GM19468 (cell line): ENCODE measurements around the gene LRRC7.

Experiments used
- ATAC-seq: cut with Tn5 transposase; IDR thresholded peaks from one replicate; pipeline ENCODE4 v1.9.1; 2021; ENCODE audit warnings: mild to moderate bottlenecking, moderate library complexity, moderate number of reproducible peaks; ENCODE audit not compliant: unreplicated experiment; ENCODE audit errors: extremely low read depth

LRRC7 gene

DNA sequence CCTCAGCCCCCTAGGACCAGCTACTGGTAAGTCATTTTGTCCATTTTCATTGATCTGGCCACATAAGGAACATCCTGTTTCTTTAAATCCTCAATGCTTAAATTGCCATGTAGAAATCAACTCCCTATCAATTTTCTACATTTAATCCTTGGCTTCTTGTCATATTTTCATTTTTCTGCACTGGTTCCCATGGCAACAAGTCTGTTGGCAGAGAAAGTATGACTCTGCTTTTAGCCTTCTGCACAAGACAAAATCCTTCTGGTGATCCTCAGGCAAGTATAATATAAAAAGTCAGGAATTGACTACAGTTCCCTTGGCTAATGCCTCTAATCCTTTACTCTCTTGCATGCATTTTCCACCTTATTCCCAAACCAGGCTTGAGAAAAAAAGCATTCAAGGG lies 572.6 kb downstream of the LRRC7 start:
- ATAC-seq: no peak

DNA sequence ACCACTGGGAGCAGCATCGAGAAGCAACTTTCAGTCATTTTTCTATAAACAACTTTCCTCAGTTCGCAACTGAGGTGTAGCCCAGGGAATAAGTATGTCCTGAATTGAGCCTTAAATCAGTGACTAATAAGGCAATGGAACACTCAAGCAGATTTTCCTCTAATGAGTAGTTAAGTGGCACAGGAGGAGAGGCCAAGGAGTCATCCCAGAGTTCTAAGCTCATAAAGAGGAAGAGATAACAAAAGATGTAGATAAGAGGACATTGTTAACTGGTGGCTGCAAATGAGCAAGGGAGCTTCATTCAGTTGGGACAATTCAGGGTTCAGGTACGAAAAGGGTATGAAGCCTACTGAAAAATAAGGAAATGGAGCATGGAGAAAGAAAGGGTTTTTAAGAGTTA lies 573.2 kb downstream of the LRRC7 start:
- ATAC-seq: no peak

DNA sequence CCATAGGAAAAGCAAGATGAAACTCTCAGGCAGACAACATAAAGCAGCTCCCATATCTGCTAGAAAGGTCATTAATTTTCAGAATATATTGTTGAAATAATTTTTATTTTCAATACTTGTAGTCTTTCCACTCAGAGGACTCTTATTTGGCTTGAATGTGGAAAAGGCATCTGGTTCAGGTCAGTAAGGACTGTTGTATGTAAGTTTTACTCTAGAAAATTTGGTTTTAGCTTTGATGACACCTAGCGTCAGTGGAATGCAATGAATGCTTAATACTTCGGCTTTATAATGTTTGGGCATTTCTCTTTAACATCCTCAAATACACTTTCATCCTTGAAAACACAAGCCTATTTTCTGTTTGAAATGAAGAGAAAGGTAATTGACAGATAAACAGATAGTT lies 574.4 kb downstream of the LRRC7 start:
- ATAC-seq: no peak

DNA sequence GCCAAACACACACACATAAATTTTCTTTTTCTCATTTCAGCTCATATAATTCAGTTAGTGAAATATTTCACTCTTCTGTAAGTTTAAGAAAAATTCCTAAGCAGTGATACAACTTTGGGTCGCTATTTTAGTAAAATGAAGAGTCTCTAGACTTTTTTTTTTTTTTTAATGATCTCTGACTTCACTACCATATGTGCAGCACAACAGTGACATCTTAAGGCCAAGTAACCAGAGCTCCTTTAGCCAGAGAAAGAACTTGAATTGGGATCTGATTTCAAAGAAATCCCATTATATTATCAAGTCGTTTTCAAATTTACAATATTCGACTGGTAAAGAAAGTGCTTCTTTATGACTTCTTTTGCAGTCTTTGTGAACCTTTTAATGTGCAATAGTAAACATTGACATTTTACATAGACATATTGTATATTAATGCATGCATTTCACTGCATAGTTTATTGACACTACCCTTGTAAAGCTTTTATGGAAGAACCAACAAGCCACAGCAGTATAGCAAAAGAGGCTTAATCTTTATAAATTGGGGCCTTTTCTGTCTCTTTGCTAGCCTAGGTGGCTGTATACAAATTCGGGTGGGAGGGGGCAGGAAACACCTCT lies 575.4 kb downstream of the LRRC7 start:
- ATAC-seq: no peak

DNA sequence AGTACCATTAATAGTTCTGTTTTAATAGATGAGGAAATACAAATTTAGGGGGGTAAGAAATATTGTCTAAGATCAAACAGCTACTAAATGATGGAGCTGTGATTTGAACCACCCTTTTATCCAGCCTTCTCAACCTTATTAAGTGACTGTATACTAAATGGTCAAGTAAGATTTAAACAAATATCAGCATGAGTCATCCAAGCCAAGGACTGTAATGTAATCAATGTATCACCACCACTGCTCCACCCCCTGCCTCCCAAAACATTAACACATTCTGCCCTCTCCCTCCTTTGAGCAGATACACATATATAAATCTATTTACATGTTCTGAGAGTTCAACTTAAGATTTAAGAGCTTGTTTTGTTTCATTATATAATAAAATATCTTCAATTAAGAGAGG lies 578.8 kb downstream of the LRRC7 start:
- ATAC-seq: no peak

DNA sequence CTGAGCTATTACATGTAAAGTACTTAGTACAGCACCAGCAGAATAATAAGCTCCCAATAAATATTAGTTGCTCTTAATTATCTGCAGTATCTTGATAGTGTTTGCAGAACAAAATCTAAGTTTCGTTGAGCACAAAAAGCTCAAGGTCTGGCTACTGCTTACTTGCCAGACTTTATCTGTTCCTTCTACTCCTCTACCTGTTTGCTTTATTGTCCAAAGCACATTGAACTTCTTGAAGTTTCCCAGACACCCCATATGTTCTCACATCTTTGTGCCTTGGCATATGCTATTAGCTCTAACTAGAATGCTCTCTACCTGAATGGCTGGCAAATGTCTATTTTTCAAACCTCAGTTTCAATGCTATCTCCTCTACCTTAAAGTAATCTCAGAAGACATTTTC lies 582.7 kb downstream of the LRRC7 start:
- ATAC-seq: no peak

DNA sequence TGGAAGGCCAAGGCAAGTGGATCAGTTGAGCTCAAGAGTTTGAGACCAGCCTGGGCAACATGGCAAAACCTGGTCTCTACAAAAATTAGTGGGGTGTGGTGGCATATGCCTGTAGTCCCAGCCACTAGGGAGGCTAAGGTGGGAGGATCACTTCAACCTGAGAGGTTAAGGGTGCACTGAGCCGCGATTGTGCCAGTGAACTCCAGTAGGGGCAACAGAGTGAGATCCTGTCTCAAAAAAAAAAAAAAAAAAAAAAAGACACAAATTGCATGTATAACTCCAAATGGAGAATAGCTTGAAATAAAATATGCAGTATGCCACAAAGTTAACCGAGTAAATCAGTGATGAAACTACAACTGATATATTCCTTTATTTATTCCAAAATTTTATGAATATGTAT lies 586.0 kb downstream of the LRRC7 start:
- no peak for ATAC-seq

DNA sequence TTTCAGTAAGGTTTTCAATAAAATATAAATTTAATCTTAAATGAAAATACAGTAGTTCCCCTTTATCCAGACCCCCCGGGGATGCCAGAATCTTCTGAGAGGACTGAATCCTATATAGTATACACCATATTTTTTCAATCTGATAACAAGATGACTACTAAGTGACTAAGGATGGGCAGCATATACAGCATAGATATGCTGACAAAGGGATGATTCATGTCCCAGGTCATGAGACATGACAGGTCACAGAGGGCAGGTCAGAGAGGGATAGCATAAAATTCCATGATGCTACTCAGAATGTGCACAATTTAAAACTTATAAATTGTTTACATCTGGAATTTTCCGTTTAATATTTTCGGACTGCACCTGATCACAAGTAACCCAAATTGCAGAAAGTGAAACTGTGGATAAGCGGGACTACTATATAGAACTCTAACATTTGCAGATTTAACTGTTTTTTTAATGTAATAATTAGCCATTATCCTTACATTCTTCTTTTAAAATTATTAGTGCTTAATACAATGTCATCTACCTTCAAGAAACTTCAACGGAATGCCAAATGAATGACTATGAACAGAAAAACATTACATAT lies 588.9 kb downstream of the LRRC7 start:
- no peak for ATAC-seq

DNA sequence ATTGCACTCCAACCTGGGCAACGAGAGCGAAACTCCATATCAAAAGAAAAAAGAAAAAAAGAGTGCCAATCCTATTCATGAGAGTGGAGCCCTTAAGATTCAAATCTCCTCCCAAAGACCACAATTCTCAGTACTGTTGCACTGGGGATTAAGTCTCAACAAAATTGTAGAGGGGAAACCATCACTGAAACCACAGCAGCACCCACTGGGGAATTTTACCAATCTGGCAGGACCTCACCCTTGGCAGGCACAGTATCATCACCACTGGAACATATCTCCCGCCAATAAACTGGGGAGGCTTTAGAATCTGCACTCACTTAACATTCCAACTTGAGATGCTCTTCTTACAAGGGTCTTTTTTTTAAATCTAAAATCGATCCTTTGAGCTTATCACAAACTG lies 596.6 kb downstream of the LRRC7 start:
- ATAC-seq: no peak

DNA sequence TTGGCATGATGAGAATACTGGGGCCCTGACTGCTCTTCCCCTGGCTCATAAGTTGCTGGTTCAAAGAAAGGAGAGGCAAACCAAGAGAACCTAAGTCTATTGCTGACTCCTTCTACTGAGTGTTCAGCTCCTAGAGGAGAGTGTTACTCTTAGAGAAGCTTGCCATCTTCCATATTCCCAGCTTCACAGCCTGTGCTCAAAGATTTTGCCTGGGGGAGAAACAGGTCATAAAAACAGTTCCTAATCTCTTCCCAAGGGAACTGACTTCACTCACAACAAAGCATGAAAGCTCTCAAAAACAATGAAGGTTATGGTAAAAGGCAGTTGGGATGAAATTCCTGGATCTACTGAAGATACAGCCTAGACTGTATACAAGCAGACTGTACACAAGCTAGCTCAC lies 600.6 kb downstream of the LRRC7 start:
- no peak for ATAC-seq

DNA sequence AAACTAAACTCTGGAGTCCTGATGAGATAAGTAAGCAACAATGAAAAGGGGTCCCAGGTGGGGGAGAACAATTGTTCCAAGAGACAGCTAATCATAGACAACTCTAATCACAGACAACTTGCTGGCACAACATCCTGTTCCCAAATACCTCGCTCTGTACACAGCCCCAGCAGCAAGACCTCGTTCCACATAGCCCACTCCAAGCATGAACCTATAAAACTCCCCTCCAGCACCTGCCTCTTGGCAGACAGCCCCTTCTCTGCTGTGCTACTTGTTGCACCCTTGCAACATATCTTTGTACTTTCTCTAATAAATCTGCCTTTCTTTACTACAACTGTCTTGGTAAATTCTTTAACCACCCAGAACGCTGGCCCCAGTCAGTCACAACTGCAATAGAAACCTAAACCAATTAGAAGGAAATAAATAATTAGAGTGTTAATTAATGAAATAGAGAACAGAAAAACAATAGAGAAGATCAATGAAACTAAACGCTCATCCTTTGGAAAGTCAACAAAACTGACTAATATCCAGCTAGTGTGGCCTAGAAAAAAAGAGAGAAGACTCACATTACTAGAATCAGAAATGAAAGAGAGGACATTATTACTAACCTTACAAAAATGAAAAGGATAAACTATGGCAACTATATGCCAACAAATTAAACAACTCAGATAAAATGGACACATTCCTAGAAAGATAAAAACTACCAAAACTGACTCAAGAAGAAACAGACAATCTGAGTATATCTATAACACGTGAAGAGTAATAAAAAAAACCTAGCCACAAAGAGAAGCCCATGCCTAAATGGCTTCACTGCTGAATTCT lies 601.5 kb downstream of the LRRC7 start:
- no peak for ATAC-seq

DNA sequence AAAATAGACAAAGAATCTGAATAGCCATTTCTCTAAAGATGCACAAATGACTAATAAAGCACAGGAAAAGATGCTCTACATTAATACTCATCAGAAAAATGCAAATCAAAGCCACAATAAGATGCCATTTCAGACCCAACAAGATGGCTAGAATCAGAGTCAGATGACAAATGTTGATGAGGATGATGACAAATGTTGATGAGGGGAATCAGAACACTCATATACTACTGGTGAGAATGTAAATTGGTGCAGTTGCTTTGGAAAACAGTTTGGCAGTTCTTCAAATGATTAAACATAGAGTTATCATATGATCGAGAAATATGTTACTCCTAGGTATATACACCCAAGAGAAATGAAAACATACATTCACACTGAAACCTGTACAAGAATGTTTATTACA lies 603.8 kb downstream of the LRRC7 start:
- ATAC-seq: no peak
